Sigmoid colon (tissue), 3 donors: ENCODE data around the gene SNCB.

Experiments
- CTCF ChIP-seq, 4 experiments: fragments of 450-650 bp in 3 of 4; fragments of 200-600 bp in 1 of 4; IDR thresholded peaks; one replicate each; pipeline ENCODE4 v1.5.1; 2016 to 2019; ENCODE audit warnings: antibody characterized with exemption in 4 of 4, mild to moderate bottlenecking in 3 of 4, moderate library complexity in 2 of 4
- POLR2A ChIP-seq, 2 donors: fragments of 450-650 bp; IDR thresholded peaks; one replicate each; pipeline ENCODE4 v1.6.1; 2016; ENCODE audit warnings: antibody characterized with exemption in 2 of 2, mild to moderate bottlenecking in 2 of 2, moderate library complexity in 2 of 2

- TF ChIP-seq POLR2A (IDR thresholded peaks at IDR 0.05) = no peak
- no peak for TF ChIP-seq CTCF (IDR thresholded peaks at IDR 0.05)
These were observed 15.8 kb upstream of the SNCB start for GRCh38 chr5:176646049-176646706.
